Measurements from ENCODE around the gene SCGB2B2. TPM values are rescaled to one million over a fixed set of nuclear protein-coding genes. Genes with fewer than 3 reads are reported as not detected.

The SCGB2B2 gene, protein sequence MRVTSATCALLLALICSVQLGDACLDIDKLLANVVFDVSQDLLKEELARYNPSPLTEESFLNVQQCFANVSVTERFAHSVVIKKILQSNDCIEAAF
- total RNA-seq (2022; extraction: Qiagen RNA extraction) = 0.06 to 0.10 TPM (median 0.08 TPM) in 3 of 5 replicates, not detected in the others

DNA sequence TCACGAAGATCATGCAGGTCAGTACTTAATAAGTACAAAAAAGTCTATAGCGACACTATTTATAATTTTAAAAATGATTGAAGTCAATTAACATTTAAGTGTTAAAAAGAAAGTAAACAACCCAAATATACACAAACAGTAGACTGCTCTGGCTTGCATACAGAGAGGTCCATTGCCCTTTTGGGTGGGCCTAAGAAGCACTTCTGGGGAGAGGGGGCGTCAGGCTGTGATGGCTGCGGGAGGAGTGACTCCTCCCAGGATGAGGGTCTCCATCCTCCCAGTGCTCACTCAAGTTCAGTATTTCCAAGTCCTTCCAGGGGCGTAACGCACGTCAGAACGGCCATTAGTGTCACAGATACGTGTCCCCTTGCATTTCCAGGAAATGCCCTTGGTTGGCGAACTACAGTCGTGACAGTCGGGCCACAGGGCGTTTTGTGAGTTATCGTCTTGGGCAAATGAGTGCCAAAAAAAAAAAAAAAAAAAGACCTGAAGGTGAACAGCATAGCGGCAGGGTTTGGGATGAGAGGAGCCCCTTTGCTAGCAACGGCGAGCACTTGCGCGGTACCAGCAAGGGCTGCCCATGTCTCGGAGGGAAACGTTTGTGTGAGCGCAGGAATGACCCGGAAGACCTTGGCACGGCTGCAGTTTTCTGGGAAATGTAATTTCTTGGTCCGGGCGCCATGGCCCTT is at the start of gene SCGB2B2:
Gene SCGB2B2 (minus strand): TSS at position 463 of the 689 bp plus-strand sequence. CDS start 82,596 bp downstream, outside the sequence.

DNA sequence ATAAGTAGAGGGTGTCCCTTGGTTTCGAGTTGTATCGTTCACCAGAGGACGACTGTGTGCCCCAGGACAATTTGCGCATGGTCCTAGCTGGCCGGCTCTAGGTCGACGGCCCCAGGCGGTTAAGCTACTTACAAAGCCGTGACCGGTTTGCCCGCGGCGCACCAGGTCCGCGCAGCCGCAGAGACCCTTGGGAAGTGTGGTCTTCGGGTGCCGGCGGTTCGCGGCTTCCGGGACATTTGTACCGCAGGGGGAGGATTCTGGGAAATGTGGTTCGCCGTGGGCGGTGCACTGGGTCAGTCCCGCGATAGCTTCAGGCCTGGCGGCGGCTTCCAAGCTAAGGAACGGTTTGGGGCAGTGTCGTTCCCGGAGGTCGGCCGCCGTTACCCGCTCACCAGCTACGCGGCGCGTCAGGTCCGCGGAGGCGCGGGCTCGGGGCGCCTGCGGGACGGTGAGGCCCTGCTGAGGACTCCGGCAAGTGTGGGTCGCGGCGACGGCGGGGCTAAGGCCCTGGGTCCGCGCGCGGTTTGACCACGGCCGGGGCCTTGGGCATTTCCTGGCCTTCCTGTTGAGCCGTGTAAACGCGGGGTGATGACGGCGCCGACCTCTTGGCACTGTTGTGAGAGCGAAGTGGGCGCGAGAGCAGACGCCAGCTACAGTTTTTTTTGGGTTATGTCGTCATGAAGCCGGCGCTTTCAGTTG is 576 bp upstream of the SCGB2B2 start, which contains the start of gene ZNF302:
Gene ZNF302 (plus strand): TSS at position 293 of the 699 bp plus-strand sequence. CDS start 1,127 bp downstream, outside the sequence.

Other genes starting within 250 kb of the SCGB2B2 start
- 242 to 352 TPM (median 268 TPM) in 5 replicates for gene UBA2, start 248.8 kb downstream of the SCGB2B2 start, total RNA-seq (2022; extraction: Qiagen RNA extraction)
- 29.8 to 36.5 TPM (median 32.9 TPM) in 5 replicates for gene WTIP, start 195.4 kb downstream of the SCGB2B2 start, total RNA-seq (2022; extraction: Qiagen RNA extraction)
- gene ZNF302, start 519 bp upstream of the SCGB2B2 start, total RNA-seq (2022; extraction: Qiagen RNA extraction) = 14.7 to 20.7 TPM (median 16.3 TPM) in 5 replicates
- gene ZNF181, start 57.1 kb upstream of the SCGB2B2 start, total RNA-seq (2022; extraction: Qiagen RNA extraction) = 8.1 to 15.9 TPM (median 10.0 TPM) in 5 replicates
- gene ZNF599, start 96.1 kb upstream of the SCGB2B2 start, total RNA-seq (2022; extraction: Qiagen RNA extraction) = 2.1 to 3.1 TPM (median 2.8 TPM) in 5 replicates
- 4.7 to 6.8 TPM (median 4.9 TPM) in 5 replicates for gene ZNF30, start 249.7 kb upstream of the SCGB2B2 start, total RNA-seq (2022; extraction: Qiagen RNA extraction)